ENCODE data around the gene PXMP2. TPM values are rescaled to one million over a fixed set of nuclear protein-coding genes. Genes with fewer than 3 reads are reported as not detected.

The PXMP2 gene
- total and polyA plus RNA-seq, 12 donors: 17.7 to 75.6 (median 46.7) TPM

- ATAC-seq (no peak), DNase-seq (no peak)
- H3K36me3 ChIP-seq: peaks cover 0 to 76% (median 12%) of the 10 kb centered on the region in 9 donors
- intact Hi-C loops (cut with DNase I): no loop called here
- peaks cover 0 to 9% (median 4%) of the 10 kb centered on the region in 9 donors for H3K4me1 ChIP-seq
- H3K27ac ChIP-seq: no peak overlapping the region
- WGBS, 2 donors: 94% methylated on average over 10 of the region's 10 CpGs
- H3K27me3 ChIP-seq: no peaks in the 10 kb centered on the region
- H3K4me3 ChIP-seq: no peak overlapping the region
- H3K9me3 ChIP-seq: no peaks in the 10 kb centered on the region
- TF ChIP-seq CTCF (IDR thresholded peaks at IDR 0.05): no peak
These were observed 12.9 kb downstream of the PXMP2 start for GRCh38 chr12:132700212-132700822.

GRCh38 chr12:132702640-132703039 lies 15.3 kb downstream of the PXMP2 start:
- H3K9me3 ChIP-seq: peaks cover 0 to 5% (median 0%) of the 10 kb centered on the region in 11 donors
- ATAC-seq: no peak
- DNase-seq: no peak
- no peak overlapping the region for H3K4me3 ChIP-seq
- H3K27me3 ChIP-seq: no peaks in the 10 kb centered on the region
- intact Hi-C loops (cut with DNase I): no loop called here
- WGBS, 2 donors: 60 to 74% methylated on average over 4 of the region's 4 CpGs
- no peak for TF ChIP-seq CTCF (IDR thresholded peaks at IDR 0.05)
- peaks cover 0 to 59% (median 12%) of the 10 kb centered on the region in 9 donors for H3K36me3 ChIP-seq
- H3K27ac ChIP-seq: no peak overlapping the region
- H3K4me1 ChIP-seq: no peaks in the 10 kb centered on the region

GRCh38 chr12:132703641-132704040 lies 16.3 kb downstream of the PXMP2 start:
- Histone ChIP-seq H3K9me3 (peaks cover 0 to 8% (median 0%) of the 10 kb centered on the region in 11 donors), H3K36me3 (peaks cover 0 to 50% (median 12%) of the 10 kb centered on the region in 9 donors), H3K4me3 (no peak overlapping the region), H3K4me1 (no peaks in the 10 kb centered on the region), H3K27me3 (no peaks in the 10 kb centered on the region), H3K27ac (no peak overlapping the region)
- 93 to 94% methylated on average over 9 of the region's 9 CpGs for WGBS, 2 donors
- DNase-seq (no peak), ATAC-seq (peak in 1 of 8 donors; percentile 7)
- intact Hi-C loops (cut with DNase I): no loop called here
- no peak for TF ChIP-seq CTCF (IDR thresholded peaks at IDR 0.05)

GRCh38 chr12:132707241-132707640 lies 19.9 kb downstream of the PXMP2 start:
- intact Hi-C loops (cut with DNase I): no loop called here
- DNase-seq (no peak), ATAC-seq (no peak)
- no peaks in the 10 kb centered on the region for H3K27me3 ChIP-seq
- no peak overlapping the region for H3K4me3 ChIP-seq
- H3K4me1 ChIP-seq: peaks cover 3 to 24% (median 18%) of the 10 kb centered on the region in 9 donors
- no peak overlapping the region for H3K27ac ChIP-seq
- H3K36me3 ChIP-seq: peaks cover 0 to 17% (median 2%) of the 10 kb centered on the region in 9 donors
- WGBS, 2 donors: 94 to 95% methylated on average over 6 of the region's 6 CpGs
- peaks cover 0 to 8% (median 0%) of the 10 kb centered on the region in 11 donors for H3K9me3 ChIP-seq
- TF ChIP-seq CTCF (IDR thresholded peaks at IDR 0.05): no peak
